MCF 10A (cell line): ENCODE data around the gene KRTAP10-3. TPM values are rescaled to one million over a fixed set of nuclear protein-coding genes. Genes with fewer than 3 reads are reported as not detected.

Experiments
- BruUV-seq: library from RNA; stranded (reverse); fragments of 400-500 nt; replicated peaks from 2 replicates; lab custom pipeline; 2021; lab: Mats Ljungman, UMichigan
- CTCF ChIA-PET: fragments of 300-600 bp; sonication (Branson Sonifier 250); formaldehyde crosslinking; extraction: SDS; loops from one replicate; lab custom pipeline; 2021; ENCODE audit warnings: antibody characterized with exemption, inconsistent platforms; lab: Yijun Ruan, JAX
- POLR2A ChIA-PET: fragments of 300-600, 350-650 bp; sonication (Branson Sonifier 250); formaldehyde crosslinking; extraction: SDS; loops from one replicate; lab custom pipeline; 2020; ENCODE audit warnings: antibody characterized with exemption, inconsistent platforms; lab: Yijun Ruan, JAX
- DNase-seq: peaks from one replicate; pipeline ENCODE4 v3.0.0-alpha.2; 2018; ENCODE audit not compliant: unreplicated experiment
- H3K27ac Mint-ChIP-seq: one replicate; pipeline ENCODE4 v1.8.0; 2022; ENCODE audit warnings: mild to moderate bottlenecking, low read depth, mixed read lengths; ENCODE audit not compliant: unreplicated experiment
- H3K27me3 Mint-ChIP-seq: one replicate; pipeline ENCODE4 v1.8.0; 2022; ENCODE audit warnings: mixed read lengths; ENCODE audit not compliant: insufficient read depth, unreplicated experiment
- H3K36me3 Mint-ChIP-seq: one replicate; pipeline ENCODE4 v1.8.0; 2022; ENCODE audit warnings: mild to moderate bottlenecking, moderate library complexity, mixed read lengths; ENCODE audit not compliant: insufficient read depth, unreplicated experiment
- H3K4me1 Mint-ChIP-seq: one replicate; pipeline ENCODE4 v1.8.0; 2022; ENCODE audit warnings: mixed read lengths; ENCODE audit not compliant: insufficient read depth, unreplicated experiment
- H3K4me3 Mint-ChIP-seq: one replicate; pipeline ENCODE4 v1.8.0; 2022; ENCODE audit warnings: mild to moderate bottlenecking, moderate library complexity, mixed read lengths; ENCODE audit not compliant: unreplicated experiment
- H3K9me3 Mint-ChIP-seq: one replicate; pipeline ENCODE4 v1.8.0; 2022; ENCODE audit warnings: mixed read lengths; ENCODE audit not compliant: unreplicated experiment
- CTCF ChIP-seq: fragments of 200-600 bp; IDR thresholded peaks from one replicate; pipeline ENCODE4 v1.8.0; 2022; ENCODE audit warnings: antibody characterized with exemption, mild to moderate bottlenecking; ENCODE audit not compliant: unreplicated experiment
- intact Hi-C: fragments of 100-400 bp; cut with micrococcal nuclease; formaldehyde crosslinking; loops from 2 replicates; pipeline ENCODE4 v1.14.1; 2022
- total RNA-seq: library from RNA; stranded (reverse); gene quantifications from 2 replicates; pipeline ENCODE4 v1.2.3, GENCODE V29; 2022

The KRTAP10-3 gene
- total RNA-seq, 1 experiment from 2014 or later: not detected

- no peak overlapping the region for H3K27ac Mint-ChIP-seq
- POLR2A ChIA-PET: no interaction called here
- no TSS peak for BruUV-seq
- CTCF ChIA-PET: no interaction called here
- no peak for DNase-seq
- TF ChIP-seq CTCF: no peak
- peaks cover 12% of the 10 kb centered on the region for H3K27me3 Mint-ChIP-seq
- no peaks in the 10 kb centered on the region for H3K36me3 Mint-ChIP-seq
- H3K4me3 Mint-ChIP-seq: no peak overlapping the region
- intact Hi-C loops: no loop called here
- H3K9me3 Mint-ChIP-seq: peaks cover 9% of the 10 kb centered on the region
- H3K4me1 Mint-ChIP-seq: peaks cover 6% of the 10 kb centered on the region
Observed at GRCh38 chr21:44528634-44528995, 30.0 kb downstream of the KRTAP10-3 start.

- H3K4me3 Mint-ChIP-seq: no peak overlapping the region
- intact Hi-C loops: no loop called here
- ChIA-PET CTCF (no interaction called here), POLR2A (no interaction called here)
- DNase-seq: no peak
- peaks cover 12% of the 10 kb centered on the region for H3K27me3 Mint-ChIP-seq
- BruUV-seq: no TSS peak
- peaks cover 6% of the 10 kb centered on the region for H3K4me1 Mint-ChIP-seq
- no peaks in the 10 kb centered on the region for H3K36me3 Mint-ChIP-seq
- TF ChIP-seq CTCF: no peak
- peaks cover 9% of the 10 kb centered on the region for H3K9me3 Mint-ChIP-seq
- no peak overlapping the region for H3K27ac Mint-ChIP-seq
Observed at GRCh38 chr21:44527983-44528633, 30.5 kb downstream of the KRTAP10-3 start.

GRCh38 chr21:44527156-44527982 lies 31.2 kb downstream of the KRTAP10-3 start:
- Mint-ChIP-seq H3K4me3 (no peak overlapping the region), H3K27ac (no peak overlapping the region), H3K36me3 (no peaks in the 10 kb centered on the region), H3K27me3 (peaks cover 12% of the 10 kb centered on the region), H3K4me1 (peaks cover 6% of the 10 kb centered on the region), H3K9me3 (peaks cover 9% of the 10 kb centered on the region)
- POLR2A ChIA-PET: no interaction called here
- intact Hi-C loops: no loop called here
- CTCF ChIA-PET: no interaction called here
- DNase-seq: no peak
- TF ChIP-seq CTCF: no peak
- BruUV-seq: no TSS peak

GRCh38 chr21:44526096-44526997 lies 32.2 kb downstream of the KRTAP10-3 start:
- DNase-seq: no peak
- no peaks in the 10 kb centered on the region for H3K4me1 Mint-ChIP-seq
- intact Hi-C loops: no loop called here
- no peaks in the 10 kb centered on the region for H3K36me3 Mint-ChIP-seq
- H3K27me3 Mint-ChIP-seq: peaks cover 12% of the 10 kb centered on the region
- no peak overlapping the region for H3K4me3 Mint-ChIP-seq
- POLR2A ChIA-PET: no interaction called here
- BruUV-seq: no TSS peak
- no peak overlapping the region for H3K27ac Mint-ChIP-seq
- peaks cover 9% of the 10 kb centered on the region for H3K9me3 Mint-ChIP-seq
- CTCF ChIA-PET: no interaction called here
- no peak for TF ChIP-seq CTCF
